ENCODE results near the gene DHX16. TPM values are rescaled to one million over a fixed set of nuclear protein-coding genes. Genes with fewer than 3 reads are reported as not detected.

The DHX16 gene
- total and polyA plus RNA-seq, 8 donors: 23.8 to 43.4 (median 40.0) TPM

GRCh38 chr6:30613251-30614043 is 59.4 kb downstream of the DHX16 start:
- ATAC-seq: no peak
- Histone ChIP-seq H3K27me3 (no peaks in the 10 kb centered on the region), H3K9me3 (no peaks in the 10 kb centered on the region), H3K27ac (peak overlapping the region; percentile 96 to 99), H3K36me3 (peaks cover 0 to 35% of the 10 kb centered on the region in 2 donors), H3K4me3 (peak overlapping the region in 1 of 2 donors; percentile 81), H3K4me1 (peaks cover 27 to 39% of the 10 kb centered on the region in 2 donors)
- intact Hi-C loops (cut with DNase I): no loop called here
- DNase-seq: no peak
- TF ChIP-seq, protein P1, sequence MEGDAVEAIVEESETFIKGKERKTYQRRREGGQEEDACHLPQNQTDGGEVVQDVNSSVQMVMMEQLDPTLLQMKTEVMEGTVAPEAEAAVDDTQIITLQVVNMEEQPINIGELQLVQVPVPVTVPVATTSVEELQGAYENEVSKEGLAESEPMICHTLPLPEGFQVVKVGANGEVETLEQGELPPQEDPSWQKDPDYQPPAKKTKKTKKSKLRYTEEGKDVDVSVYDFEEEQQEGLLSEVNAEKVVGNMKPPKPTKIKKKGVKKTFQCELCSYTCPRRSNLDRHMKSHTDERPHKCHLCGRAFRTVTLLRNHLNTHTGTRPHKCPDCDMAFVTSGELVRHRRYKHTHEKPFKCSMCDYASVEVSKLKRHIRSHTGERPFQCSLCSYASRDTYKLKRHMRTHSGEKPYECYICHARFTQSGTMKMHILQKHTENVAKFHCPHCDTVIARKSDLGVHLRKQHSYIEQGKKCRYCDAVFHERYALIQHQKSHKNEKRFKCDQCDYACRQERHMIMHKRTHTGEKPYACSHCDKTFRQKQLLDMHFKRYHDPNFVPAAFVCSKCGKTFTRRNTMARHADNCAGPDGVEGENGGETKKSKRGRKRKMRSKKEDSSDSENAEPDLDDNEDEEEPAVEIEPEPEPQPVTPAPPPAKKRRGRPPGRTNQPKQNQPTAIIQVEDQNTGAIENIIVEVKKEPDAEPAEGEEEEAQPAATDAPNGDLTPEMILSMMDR (IDR thresholded peaks at IDR 0.05): no peak

DNA sequence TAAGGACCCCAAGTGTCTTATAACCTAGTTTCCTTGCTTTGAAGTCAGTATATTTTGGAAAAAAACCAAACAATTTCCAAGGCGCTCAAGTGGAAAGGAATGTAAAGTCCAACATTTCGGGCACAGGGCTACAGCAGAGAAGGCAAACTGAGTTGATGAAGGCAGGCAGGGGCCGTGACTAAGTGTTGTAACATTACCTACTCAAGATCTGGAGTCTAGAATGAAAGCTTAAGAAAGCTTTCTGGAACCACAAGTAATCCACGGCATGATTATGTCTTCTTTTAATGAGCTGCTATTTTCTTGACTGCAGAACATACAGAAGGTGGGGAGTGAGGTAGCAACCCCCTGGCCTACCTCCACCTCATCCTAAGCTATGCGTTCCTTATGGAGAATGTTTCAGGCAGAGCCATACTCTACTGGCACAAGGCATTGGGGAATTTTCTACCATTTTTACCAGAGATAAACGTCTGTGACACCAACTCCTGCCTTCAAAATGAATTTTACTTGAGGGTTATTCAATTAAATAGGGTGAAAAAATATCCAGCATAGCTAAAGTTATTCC is 60.0 kb downstream of the DHX16 start:
- DNase-seq (peak in 1 of 4 donors; percentile 43), ATAC-seq (no peak)
- Histone ChIP-seq H3K27me3 (no peaks in the 10 kb centered on the region), H3K4me3 (no peak overlapping the region), H3K9me3 (no peaks in the 10 kb centered on the region), H3K27ac (peak overlapping the region; percentile 23 to 96), H3K4me1 (peaks cover 24 to 37% of the 10 kb centered on the region in 2 donors), H3K36me3 (peaks cover 0 to 42% of the 10 kb centered on the region in 2 donors)
- TF ChIP-seq, protein P1 (IDR thresholded peaks at IDR 0.05): no peak
- intact Hi-C loops (cut with DNase I): no loop called here

DNA sequence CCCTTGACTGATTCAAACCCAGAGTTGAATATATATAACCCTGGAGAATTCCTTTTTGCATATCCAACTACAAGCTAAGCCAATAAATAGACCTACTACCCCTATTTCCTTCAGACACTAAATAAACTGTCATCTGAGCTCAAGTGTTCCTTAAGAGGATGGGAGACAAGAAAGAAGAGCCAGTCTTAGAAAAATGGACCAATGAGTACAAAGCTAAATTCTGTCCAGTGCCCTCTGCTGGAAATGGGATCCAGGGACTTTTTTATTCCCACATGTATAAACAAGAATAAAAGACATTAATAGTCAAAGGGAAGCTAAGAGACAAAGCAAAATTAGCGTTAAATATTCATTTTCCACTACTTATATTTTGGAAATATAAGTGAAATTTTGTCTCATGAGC is 60.6 kb downstream of the DHX16 start:
- ATAC-seq (no peak), DNase-seq (no peak)
- no peaks in the 10 kb centered on the region for H3K27me3 ChIP-seq
- H3K27ac ChIP-seq: peak overlapping the region; percentile 23 to 96
- peaks cover 24 to 41% of the 10 kb centered on the region in 2 donors for H3K4me1 ChIP-seq
- no peaks in the 10 kb centered on the region for H3K9me3 ChIP-seq
- H3K4me3 ChIP-seq: no peak overlapping the region
- TF ChIP-seq, protein P1 (IDR thresholded peaks at IDR 0.05): no peak
- H3K36me3 ChIP-seq: peaks cover 0 to 48% of the 10 kb centered on the region in 2 donors
- intact Hi-C loops (cut with DNase I): no loop called here

GRCh38 chr6:30611856-30612194 is 61.0 kb downstream of the DHX16 start:
- Histone ChIP-seq H3K4me1 (peaks cover 24 to 41% of the 10 kb centered on the region in 2 donors), H3K27me3 (no peaks in the 10 kb centered on the region), H3K36me3 (peaks cover 0 to 51% of the 10 kb centered on the region in 2 donors), H3K4me3 (no peak overlapping the region), H3K27ac (no peak overlapping the region), H3K9me3 (no peaks in the 10 kb centered on the region)
- TF ChIP-seq, protein P1 (IDR thresholded peaks at IDR 0.05): no peak
- ATAC-seq (no peak), DNase-seq (no peak)
- intact Hi-C loops (cut with DNase I): no loop called here

DNA sequence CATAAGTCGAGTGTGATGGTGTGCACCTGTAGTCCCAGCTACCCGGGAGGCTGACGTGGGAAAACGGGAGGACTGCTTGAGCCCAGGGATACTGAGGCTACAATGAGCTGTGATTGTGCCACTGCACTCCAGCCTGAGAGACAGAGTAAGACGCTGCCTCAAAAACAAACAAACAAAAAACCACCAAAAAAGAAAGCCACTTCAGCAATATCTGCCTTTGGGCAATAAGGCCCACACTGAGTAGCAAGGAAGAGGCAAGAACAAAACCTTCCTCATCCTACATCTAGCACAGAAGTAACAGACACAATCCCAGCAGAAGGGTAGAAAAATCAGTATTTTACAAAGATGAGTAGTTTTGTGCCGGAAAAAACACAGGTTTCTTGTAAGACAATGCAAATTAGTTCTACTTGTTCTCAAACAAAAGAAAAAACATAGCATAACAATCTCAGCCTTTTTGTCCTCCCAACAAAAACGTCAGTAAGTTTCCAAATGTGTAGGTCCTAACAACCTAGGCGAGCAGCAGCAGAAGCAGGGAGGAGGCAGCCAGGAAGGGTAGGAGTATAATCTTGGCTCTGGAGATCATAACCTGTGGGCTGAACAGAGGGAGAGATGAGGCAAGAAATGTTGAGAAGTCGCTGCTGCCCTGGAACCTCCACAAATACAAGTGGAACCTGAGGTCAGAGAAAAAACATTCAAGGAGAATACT is 61.5 kb downstream of the DHX16 start:
- Histone ChIP-seq H3K9me3 (no peaks in the 10 kb centered on the region), H3K36me3 (peaks cover 0 to 51% of the 10 kb centered on the region in 2 donors), H3K27me3 (no peaks in the 10 kb centered on the region), H3K4me3 (no peak overlapping the region), H3K4me1 (peaks cover 24 to 41% of the 10 kb centered on the region in 2 donors), H3K27ac (no peak overlapping the region)
- intact Hi-C loops (cut with DNase I): no loop called here
- TF ChIP-seq, protein P1 (IDR thresholded peaks at IDR 0.05): no peak
- ATAC-seq (no peak), DNase-seq (no peak)
